TTC549 (cell line): ENCODE results near the gene RRP12.
"Not testable (repeated sequence)": the region's sequence is repeated elsewhere in the genome, so short reads cannot be mapped to it uniquely, and the experiment has no call there.

ENCODE experiments used
- FAIRE-seq: peaks from 2 replicates; lab custom pipeline; 2012; peaks lifted over from hg19 to GRCh38; lab: Jason Lieb, UNC

Gene RRP12

GRCh38 chr10:97365761-97366351, 35.3 kb downstream of the RRP12 start:
- no peak for FAIRE-seq

- FAIRE-seq: no peak
These were observed 38.1 kb downstream of the RRP12 start for GRCh38 chr10:97363071-97363470.

GRCh38 chr10:97362310-97363033, 38.7 kb downstream of the RRP12 start:
- FAIRE-seq: no peak

DNA sequence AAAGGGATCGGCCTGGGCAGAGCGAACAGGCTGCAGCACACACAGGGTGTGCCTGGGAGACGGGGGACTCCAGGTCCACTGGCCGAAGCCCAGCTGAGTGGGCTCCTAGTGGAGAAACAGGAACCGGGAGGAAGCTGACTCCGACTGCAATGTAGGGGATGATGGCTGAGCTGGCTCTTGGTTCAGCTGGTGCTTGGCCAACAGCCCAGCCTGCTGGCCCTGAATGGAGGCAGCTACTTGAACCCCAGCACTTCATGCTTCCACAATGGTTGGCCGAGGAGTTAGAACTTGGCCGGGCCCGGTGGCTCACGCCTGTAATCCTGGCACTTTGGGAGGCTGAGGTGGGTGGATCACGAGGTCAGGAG, 39.6 kb downstream of the RRP12 start:
- FAIRE-seq: no peak

GRCh38 chr10:97360705-97361536, 40.2 kb downstream of the RRP12 start:
- FAIRE-seq: no peak

GRCh38 chr10:97358781-97359180, 42.4 kb downstream of the RRP12 start:
- no peak for FAIRE-seq

GRCh38 chr10:97358349-97358748, 42.8 kb downstream of the RRP12 start:
- FAIRE-seq: no peak

DNA sequence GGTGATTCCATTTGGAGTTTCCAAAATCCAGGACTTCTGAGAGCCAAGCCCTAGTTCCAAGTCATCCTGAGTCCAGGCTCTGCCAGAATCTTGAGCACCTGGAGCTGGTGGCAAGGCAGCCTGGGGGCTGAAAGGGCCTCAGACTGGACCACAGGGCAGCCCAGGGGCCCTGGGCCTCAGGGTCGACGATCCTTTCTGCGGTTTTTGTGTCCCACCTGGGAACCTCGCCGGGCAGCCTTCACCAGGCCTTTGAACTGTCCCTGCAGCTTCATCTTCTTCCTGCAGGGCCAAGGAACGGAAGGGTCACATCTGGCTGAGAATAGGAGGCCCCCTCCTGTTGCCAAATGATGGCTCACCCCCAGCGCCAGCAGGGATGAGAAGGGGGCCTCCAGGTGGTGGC, 44.2 kb downstream of the RRP12 start:
- FAIRE-seq: no peak

- FAIRE-seq: no peak
These were observed 44.7 kb downstream of the RRP12 start for GRCh38 chr10:97356318-97356914.

DNA sequence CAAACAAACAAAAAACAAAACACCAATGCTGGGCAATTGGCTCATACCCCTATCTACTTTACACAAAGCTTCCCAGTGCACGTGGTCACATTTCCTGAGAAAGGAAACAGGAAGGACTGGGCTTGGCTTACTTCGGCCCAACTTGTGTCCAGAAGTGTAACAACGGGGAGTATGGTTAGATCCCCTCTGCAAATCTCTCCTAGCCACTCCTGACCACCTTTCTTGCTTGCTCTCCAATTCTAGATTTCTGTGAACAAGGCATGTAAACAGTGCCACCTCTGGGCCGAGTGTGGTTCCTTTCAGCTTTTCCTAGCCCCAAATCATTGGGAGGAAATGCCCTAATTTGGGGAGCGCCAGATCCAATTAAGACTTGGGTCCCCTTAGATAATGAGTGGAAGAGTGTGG, 45.6 kb downstream of the RRP12 start:
- no peak for FAIRE-seq

- no peak for FAIRE-seq
These were observed 47.2 kb downstream of the RRP12 start for GRCh38 chr10:97353945-97354344.

- FAIRE-seq: no peak
These were observed 51.2 kb downstream of the RRP12 start for GRCh38 chr10:97349752-97350513.

DNA sequence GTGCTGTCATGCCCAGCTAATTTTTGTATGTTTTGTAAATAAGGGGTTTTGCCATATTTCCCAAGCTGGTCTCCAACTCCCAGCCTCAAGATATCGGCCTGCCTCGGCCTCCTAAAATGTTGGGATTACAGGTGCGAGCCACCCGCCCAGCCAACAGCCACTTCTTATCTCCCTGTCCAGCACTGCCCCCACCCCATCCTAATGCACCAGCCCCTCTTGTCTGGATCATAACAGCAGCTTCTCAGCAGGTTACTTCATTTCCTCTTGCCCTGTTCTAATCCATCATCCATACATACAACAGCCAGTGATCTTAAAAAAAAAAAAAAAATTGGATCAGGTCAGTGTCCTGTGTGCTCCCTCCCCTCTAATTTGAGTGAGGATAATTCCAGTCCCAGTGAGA, 53.8 kb downstream of the RRP12 start:
- no peak for FAIRE-seq

GRCh38 chr10:97343664-97344063, 57.5 kb downstream of the RRP12 start:
- FAIRE-seq: not testable (repeated sequence)

- FAIRE-seq: no peak
These were observed 59.7 kb downstream of the RRP12 start for GRCh38 chr10:97341416-97341815.

GRCh38 chr10:97338041-97338440, 63.1 kb downstream of the RRP12 start:
- FAIRE-seq: no peak

GRCh38 chr10:97336942-97337831, 64.0 kb downstream of the RRP12 start:
- FAIRE-seq: no peak

GRCh38 chr10:97336446-97336845, 64.7 kb downstream of the RRP12 start:
- FAIRE-seq: no peak

DNA sequence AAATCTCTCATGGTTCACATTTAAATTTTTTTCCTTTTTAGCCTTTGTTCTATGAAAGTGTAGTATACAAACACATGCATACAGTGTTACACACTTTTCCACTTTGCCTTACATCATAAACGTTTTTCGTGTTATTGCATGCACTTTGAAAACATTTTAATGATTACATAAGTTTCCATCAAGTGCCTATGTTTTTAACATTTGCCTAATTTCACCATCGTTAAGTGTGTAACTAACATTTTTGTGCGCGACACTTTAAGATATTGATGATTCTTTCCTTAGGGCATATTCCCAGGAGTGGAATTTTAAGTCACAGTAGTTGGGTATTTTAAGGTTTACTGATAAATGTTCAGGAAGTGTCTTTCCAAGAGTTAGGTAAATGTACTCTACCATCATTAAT, 65.1 kb downstream of the RRP12 start:
- FAIRE-seq: no peak

- FAIRE-seq: no peak
These were observed 65.9 kb downstream of the RRP12 start for GRCh38 chr10:97335188-97335619.
